PC-9 (cell line): ENCODE measurements around the gene LY86. TPM values are rescaled to one million over a fixed set of nuclear protein-coding genes. Genes with fewer than 3 reads are reported as not detected.

Source experiments
- BruUV-seq: library from RNA; stranded (reverse); fragments of 400-500 nt; replicated peaks from 2 replicates; lab custom pipeline; 2021; lab: Mats Ljungman, UMichigan
- CTCF ChIA-PET: fragments of 300-600 bp; sonication (Branson Sonifier 250); formaldehyde crosslinking; loops from one replicate; lab custom pipeline; 2022; ENCODE audit warnings: antibody characterized with exemption; lab: Charles Lee
- POLR2A ChIA-PET: fragments of 300-600 bp; sonication (Branson Sonifier 250); formaldehyde crosslinking; loops from one replicate; lab custom pipeline; 2022; ENCODE audit warnings: antibody characterized with exemption; ENCODE audit not compliant: unreplicated experiment; lab: Charles Lee
- DNase-seq, 2 experiments: peaks; one replicate each; pipeline versions ENCODE4 v3.0.0 to v3.0.0-alpha.2; 2015 to 2022; ENCODE audit warnings: mixed read lengths in 1 of 2
- H2AFZ ChIP-seq: fragments of 200-600 bp; sonication (generic); 2 replicates; pipeline ENCODE4 v1.8.1; 2017; ENCODE audit warnings: antibody characterized with exemption
- H3F3A ChIP-seq: fragments of 200-600 bp; sonication (generic); 2 replicates; pipeline ENCODE4 v1.8.1; 2017; ENCODE audit warnings: antibody characterized with exemption, mild to moderate bottlenecking, low read depth; ENCODE audit not compliant: insufficient read depth
- H3K27ac ChIP-seq: fragments of 200-600 bp; sonication (generic); 2 replicates; pipeline ENCODE4 v1.6.1; 2016; ENCODE audit warnings: mixed run types
- H3K27me3 ChIP-seq: fragments of 200-600 bp; sonication (generic); 2 replicates; pipeline ENCODE4 v1.6.1; 2016; ENCODE audit warnings: low read depth, mixed run types; ENCODE audit not compliant: insufficient read depth
- H3K36me3 ChIP-seq: fragments of 200-600 bp; sonication (generic); 2 replicates; pipeline ENCODE4 v1.6.1; 2016; ENCODE audit warnings: low read depth, mixed run types
- H3K4me1 ChIP-seq: fragments of 200-600 bp; sonication (generic); replicated peaks from 2 replicates; pipeline ENCODE4 v1.6.1; 2016; ENCODE audit warnings: mixed run types; ENCODE audit not compliant: insufficient read depth
- H3K4me2 ChIP-seq: fragments of 200-600 bp; sonication (generic); 2 replicates; pipeline ENCODE4 v1.6.1; 2017; ENCODE audit warnings: mixed run types
- H3K4me3 ChIP-seq: fragments of 200-600 bp; sonication (generic); 2 replicates; pipeline ENCODE4 v1.6.1; 2016; ENCODE audit warnings: mixed run types
- H3K79me2 ChIP-seq: fragments of 200-600 bp; sonication (generic); 2 replicates; pipeline ENCODE4 v1.6.1; 2017; ENCODE audit warnings: low read depth, mixed run types
- H3K9me2 ChIP-seq: fragments of 200-600 bp; sonication (generic); 2 replicates; pipeline ENCODE4 v1.8.1; 2017; ENCODE audit warnings: mild to moderate bottlenecking; ENCODE audit not compliant: insufficient read depth
- H3K9me3 ChIP-seq: fragments of 200-600 bp; sonication (generic); 2 replicates; pipeline ENCODE4 v1.8.1; 2016; ENCODE audit warnings: low read depth; ENCODE audit not compliant: insufficient read depth
- H4K20me1 ChIP-seq: fragments of 200-600 bp; sonication (generic); 2 replicates; pipeline ENCODE4 v1.8.1; 2017; ENCODE audit not compliant: insufficient read depth
- EZH2 ChIP-seq: fragments of 200-600 bp; sonication (generic); IDR thresholded peaks from 2 replicates; pipeline ENCODE4 v1.8.0; 2017; ENCODE audit warnings: antibody characterized with exemption, low read depth
- intact Hi-C: fragments of 100-400 bp; cut with micrococcal nuclease; formaldehyde crosslinking; loops from one replicate; pipeline ENCODE4 v1.10.0; 2022; ENCODE audit not compliant: unreplicated experiment
- total RNA-seq: library from RNA; stranded (reverse); gene quantifications from 2 replicates; pipeline ENCODE4 v1.2.3, GENCODE V29; 2021
- TF ChIP-seq, protein P1 (sequence below): fragments of 200-600 bp; sonication (generic); conservative IDR thresholded peaks from 2 replicates; pipeline ENCODE4 v1.6.1; 2017; ENCODE audit warnings: mixed run types, antibody characterized with exemption, mild to moderate bottlenecking, moderate library complexity

The LY86 gene
- total RNA-seq, 1 experiment from 2014 or later, result not detected

DNA sequence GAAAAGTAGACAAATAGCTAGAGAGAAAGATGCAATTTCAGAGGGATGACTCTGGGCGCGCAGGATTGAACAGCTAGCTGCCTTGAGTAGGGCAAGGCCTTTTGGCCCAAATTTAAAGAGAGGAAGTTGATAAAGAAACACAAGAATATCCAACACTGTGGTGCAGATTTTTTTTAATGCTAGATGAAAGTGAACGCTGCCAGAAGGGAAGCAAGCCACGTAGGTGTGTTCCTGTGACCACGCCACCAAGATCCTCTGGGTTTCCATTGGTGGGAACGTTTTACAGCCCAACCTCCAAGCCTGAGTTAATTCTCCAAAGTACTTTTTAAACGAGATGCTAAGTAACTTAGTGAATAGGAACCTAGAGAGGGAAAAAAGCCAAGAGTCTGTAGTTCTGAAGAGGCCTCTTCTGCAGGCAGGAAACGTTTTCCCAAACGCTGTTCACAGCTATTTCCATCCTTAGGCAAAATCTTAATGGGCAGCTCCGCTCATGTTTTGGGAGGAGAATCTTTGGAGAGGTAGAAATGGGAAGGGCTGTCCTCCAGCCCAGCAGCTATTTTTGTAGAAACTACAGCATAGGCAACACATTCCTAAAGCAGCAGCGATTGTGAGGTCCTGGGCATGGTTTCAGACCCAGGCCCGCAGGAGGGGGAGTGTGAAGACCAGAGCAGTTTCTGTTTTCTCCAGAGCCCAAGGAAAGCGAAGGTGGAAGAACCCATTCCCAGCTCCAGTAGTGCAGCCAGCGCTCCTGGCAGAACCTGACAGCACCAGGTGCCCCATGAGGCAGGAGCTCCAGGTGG lies 8.2 kb downstream of the LY86 start:
- CTCF ChIA-PET, result no interaction called here
- H3K9me3 ChIP-seq, result no peaks in the 10 kb centered on the region
- no peaks in the 10 kb centered on the region for H3K79me2 ChIP-seq
- no peak overlapping the region for H3K4me3 ChIP-seq
- intact Hi-C loops, result no loop called here
- no peak overlapping the region for H3K4me2 ChIP-seq
- no peak overlapping the region for H2AFZ ChIP-seq
- TF ChIP-seq, protein P1, sequence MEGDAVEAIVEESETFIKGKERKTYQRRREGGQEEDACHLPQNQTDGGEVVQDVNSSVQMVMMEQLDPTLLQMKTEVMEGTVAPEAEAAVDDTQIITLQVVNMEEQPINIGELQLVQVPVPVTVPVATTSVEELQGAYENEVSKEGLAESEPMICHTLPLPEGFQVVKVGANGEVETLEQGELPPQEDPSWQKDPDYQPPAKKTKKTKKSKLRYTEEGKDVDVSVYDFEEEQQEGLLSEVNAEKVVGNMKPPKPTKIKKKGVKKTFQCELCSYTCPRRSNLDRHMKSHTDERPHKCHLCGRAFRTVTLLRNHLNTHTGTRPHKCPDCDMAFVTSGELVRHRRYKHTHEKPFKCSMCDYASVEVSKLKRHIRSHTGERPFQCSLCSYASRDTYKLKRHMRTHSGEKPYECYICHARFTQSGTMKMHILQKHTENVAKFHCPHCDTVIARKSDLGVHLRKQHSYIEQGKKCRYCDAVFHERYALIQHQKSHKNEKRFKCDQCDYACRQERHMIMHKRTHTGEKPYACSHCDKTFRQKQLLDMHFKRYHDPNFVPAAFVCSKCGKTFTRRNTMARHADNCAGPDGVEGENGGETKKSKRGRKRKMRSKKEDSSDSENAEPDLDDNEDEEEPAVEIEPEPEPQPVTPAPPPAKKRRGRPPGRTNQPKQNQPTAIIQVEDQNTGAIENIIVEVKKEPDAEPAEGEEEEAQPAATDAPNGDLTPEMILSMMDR, result no peak
- TF ChIP-seq EZH2, result no peak
- DNase-seq, result no peak
- no peaks in the 10 kb centered on the region for H3K36me3 ChIP-seq
- H3K27ac ChIP-seq, result no peak overlapping the region
- peaks cover 12% of the 10 kb centered on the region for H3K4me1 ChIP-seq
- H3F3A ChIP-seq, result no peaks in the 10 kb centered on the region
- H3K9me2 ChIP-seq, result no peaks in the 10 kb centered on the region
- no peaks in the 10 kb centered on the region for H4K20me1 ChIP-seq
- POLR2A ChIA-PET, result interaction anchor here (0.5 kb wide), 1 partner anchor 454 kb away, joined by 3 read pairs; no protein-coding TSS in a partner anchor
- no peaks in the 10 kb centered on the region for H3K27me3 ChIP-seq
- BruUV-seq, result no TSS peak

DNA sequence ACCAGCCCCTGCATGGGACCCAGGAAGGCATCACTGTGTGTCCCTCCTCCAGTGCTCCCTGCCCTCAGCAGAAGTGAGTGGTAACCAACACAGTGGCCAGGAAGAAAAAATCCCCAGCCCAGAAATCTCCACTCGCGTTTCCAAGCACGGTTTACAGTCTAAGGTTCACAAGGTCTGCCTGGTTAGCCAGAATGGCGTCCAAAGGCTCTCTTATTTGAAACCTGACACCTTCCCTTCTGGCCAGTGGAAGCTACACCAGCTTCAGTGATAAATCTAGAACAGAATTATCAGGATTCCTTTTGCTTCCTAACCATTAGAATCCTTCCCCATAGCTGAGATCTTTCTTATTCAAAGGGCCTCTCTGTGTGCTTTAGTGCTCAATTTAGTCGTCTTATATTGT lies 9.2 kb downstream of the LY86 start:
- intact Hi-C loops, result no loop called here
- Histone ChIP-seq H4K20me1 (no peaks in the 10 kb centered on the region), H3K9me3 (no peaks in the 10 kb centered on the region), H3K36me3 (no peaks in the 10 kb centered on the region), H2AFZ (no peak overlapping the region), H3K4me3 (no peak overlapping the region), H3K4me1 (peaks cover 12% of the 10 kb centered on the region), H3F3A (no peaks in the 10 kb centered on the region), H3K9me2 (no peaks in the 10 kb centered on the region), H3K79me2 (no peaks in the 10 kb centered on the region), H3K4me2 (no peak overlapping the region), H3K27me3 (no peaks in the 10 kb centered on the region), H3K27ac (no peak overlapping the region)
- CTCF ChIA-PET, result no interaction called here
- no TSS peak for BruUV-seq
- POLR2A ChIA-PET, result no interaction called here
- TF ChIP-seq, protein P1, result no peak
- no peak for TF ChIP-seq EZH2
- no peak for DNase-seq

DNA sequence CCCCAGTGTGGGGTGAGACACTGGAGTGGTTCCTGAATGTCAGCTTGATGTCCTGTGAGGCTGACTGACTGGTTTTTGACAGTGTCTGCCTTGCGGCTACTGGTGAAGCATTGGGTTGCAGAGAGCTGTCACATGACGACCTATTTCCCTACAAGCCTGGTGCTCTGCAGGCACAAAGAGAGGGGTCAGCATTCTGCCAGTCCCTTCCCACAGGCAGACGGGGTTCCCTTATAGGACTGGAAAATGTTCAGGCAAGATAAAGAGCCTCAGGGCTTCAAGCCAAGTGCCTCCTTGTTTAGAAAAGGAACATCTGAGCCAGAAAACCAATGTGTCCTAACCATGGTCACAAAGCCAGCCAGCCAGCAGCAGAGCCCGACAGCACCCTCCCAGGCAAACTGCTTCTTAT lies 11.0 kb downstream of the LY86 start:
- Histone ChIP-seq H3K9me2 (no peaks in the 10 kb centered on the region), H3K4me2 (no peak overlapping the region), H3K4me1 (peaks cover 12% of the 10 kb centered on the region), H3K9me3 (no peaks in the 10 kb centered on the region), H3K79me2 (no peaks in the 10 kb centered on the region), H3K36me3 (no peaks in the 10 kb centered on the region), H3F3A (no peaks in the 10 kb centered on the region), H3K27ac (no peak overlapping the region), H3K4me3 (no peak overlapping the region), H4K20me1 (no peaks in the 10 kb centered on the region), H3K27me3 (no peaks in the 10 kb centered on the region), H2AFZ (no peak overlapping the region)
- intact Hi-C loops, result no loop called here
- no TSS peak for BruUV-seq
- CTCF ChIA-PET, result no interaction called here
- TF ChIP-seq EZH2, result no peak
- TF ChIP-seq, protein P1, result no peak
- POLR2A ChIA-PET, result no interaction called here
- DNase-seq, result no peak
